OCI-LY1 (cell line): ENCODE results near the gene ART1.

Experiments
- EZH2 ChIP-seq: fragments of 200-600 bp; sonication (generic), shearing (Covaris generic); IDR thresholded peaks from 2 replicates; pipeline ENCODE4 v1.8.0; 2017; ENCODE audit warnings: borderline replicate concordance, mixed run types, mild to moderate bottlenecking, antibody characterized with exemption, low read length, moderate library complexity, mixed read lengths
- TF ChIP-seq, protein P1 (sequence below): fragments of 200-600 bp; sonication (generic), shearing (Covaris generic); IDR thresholded peaks from 2 replicates; pipeline ENCODE4 v1.5.1; 2017; ENCODE audit warnings: mild to moderate bottlenecking, antibody characterized with exemption, low read length, moderate library complexity, mixed read lengths

DNA sequence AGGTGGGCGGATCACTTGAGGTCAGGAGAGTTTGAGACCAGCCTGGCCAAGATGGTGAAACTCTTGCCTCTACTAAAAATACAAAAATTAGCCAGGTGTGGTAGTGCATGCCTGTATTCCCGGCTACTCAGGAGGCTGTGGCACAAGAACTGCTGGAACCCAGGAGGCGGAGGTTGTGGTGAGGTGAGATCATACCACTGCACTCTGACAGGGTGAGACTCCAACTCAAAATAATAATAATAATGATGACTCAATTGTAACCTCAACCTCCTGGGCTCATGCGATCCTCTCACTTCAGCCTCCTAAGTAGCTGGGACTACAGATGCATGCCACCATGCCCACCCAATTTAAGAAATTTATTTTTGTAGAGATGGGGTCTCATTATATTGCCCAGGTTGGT lies 41.8 kb downstream of the ART1 start:
- TF ChIP-seq EZH2: no peak
- TF ChIP-seq, protein P1, sequence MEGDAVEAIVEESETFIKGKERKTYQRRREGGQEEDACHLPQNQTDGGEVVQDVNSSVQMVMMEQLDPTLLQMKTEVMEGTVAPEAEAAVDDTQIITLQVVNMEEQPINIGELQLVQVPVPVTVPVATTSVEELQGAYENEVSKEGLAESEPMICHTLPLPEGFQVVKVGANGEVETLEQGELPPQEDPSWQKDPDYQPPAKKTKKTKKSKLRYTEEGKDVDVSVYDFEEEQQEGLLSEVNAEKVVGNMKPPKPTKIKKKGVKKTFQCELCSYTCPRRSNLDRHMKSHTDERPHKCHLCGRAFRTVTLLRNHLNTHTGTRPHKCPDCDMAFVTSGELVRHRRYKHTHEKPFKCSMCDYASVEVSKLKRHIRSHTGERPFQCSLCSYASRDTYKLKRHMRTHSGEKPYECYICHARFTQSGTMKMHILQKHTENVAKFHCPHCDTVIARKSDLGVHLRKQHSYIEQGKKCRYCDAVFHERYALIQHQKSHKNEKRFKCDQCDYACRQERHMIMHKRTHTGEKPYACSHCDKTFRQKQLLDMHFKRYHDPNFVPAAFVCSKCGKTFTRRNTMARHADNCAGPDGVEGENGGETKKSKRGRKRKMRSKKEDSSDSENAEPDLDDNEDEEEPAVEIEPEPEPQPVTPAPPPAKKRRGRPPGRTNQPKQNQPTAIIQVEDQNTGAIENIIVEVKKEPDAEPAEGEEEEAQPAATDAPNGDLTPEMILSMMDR: no peak
